Fibroblast of lung (primary cell): ENCODE measurements around the gene PEX10. TPM values are rescaled to one million over a fixed set of nuclear protein-coding genes. Genes with fewer than 3 reads are reported as not detected.

ENCODE experiments used
- DNase-seq, 2 donors: peaks; one replicate each; pipeline versions ENCODE4 v3.0.0 to v3.0.0-alpha.2; 2010; ENCODE audit warnings: low read depth in 2 of 2
- H2AFZ ChIP-seq: 2 replicates; pipeline ENCODE4 v1.5.1; 2012; ENCODE audit warnings: low read length, control low read depth, inconsistent platforms
- H3K27ac ChIP-seq: 2 replicates; pipeline ENCODE4 v1.5.1; 2011; ENCODE audit warnings: low read length, control low read depth; ENCODE audit not compliant: insufficient read depth
- H3K27me3 ChIP-seq: 2 replicates; pipeline ENCODE4 v1.5.1; 2011; ENCODE audit warnings: mild to moderate bottlenecking, low read length; ENCODE audit not compliant: control insufficient read depth, insufficient read depth
- H3K36me3 ChIP-seq: 2 replicates; pipeline ENCODE4 v1.5.1; 2011; ENCODE audit warnings: low read length; ENCODE audit not compliant: control insufficient read depth, insufficient read depth
- H3K4me1 ChIP-seq: 2 replicates; pipeline ENCODE4 v1.5.1; 2011; ENCODE audit warnings: low read length; ENCODE audit not compliant: control insufficient read depth, insufficient read depth; ENCODE audit errors: extremely low read depth
- H3K4me2 ChIP-seq: 2 replicates; pipeline ENCODE4 v1.5.1; 2011; ENCODE audit warnings: low read length, control low read depth; ENCODE audit not compliant: insufficient read depth; ENCODE audit errors: extremely low read depth
- H3K4me3 ChIP-seq, 4 experiments: fragments of 200-600 bp in 1 of 4; sonication (generic) in 1 of 4; replicated peaks in 1 of 4; 2 replicates each; pipeline ENCODE4 v1.5.1; 2011 to 2016; ENCODE audit warnings: low read length in 4 of 4, low read depth in 3 of 4, mild to moderate bottlenecking in 3 of 4, control low read depth in 2 of 4, inconsistent platforms in 1 of 4, mixed read lengths in 1 of 4; ENCODE audit not compliant: insufficient read depth in 1 of 4; ENCODE audit errors: control extremely low read depth in 1 of 4
- H3K79me2 ChIP-seq: 2 replicates; pipeline ENCODE4 v1.5.1; 2012; ENCODE audit warnings: mild to moderate bottlenecking, low read length, inconsistent platforms; ENCODE audit not compliant: control insufficient read depth, insufficient read depth
- H3K9ac ChIP-seq: 2 replicates; pipeline ENCODE4 v1.5.1; 2011; ENCODE audit warnings: mild to moderate bottlenecking, low read length, control low read depth; ENCODE audit not compliant: insufficient read depth
- H3K9me3 ChIP-seq: 2 replicates; pipeline ENCODE4 v1.5.1; 2012; ENCODE audit warnings: low read depth, low read length; ENCODE audit not compliant: control insufficient read depth, insufficient read depth
- H4K20me1 ChIP-seq: 2 replicates; pipeline ENCODE4 v1.5.1; 2011; ENCODE audit warnings: low read length; ENCODE audit not compliant: control insufficient read depth, insufficient read depth; ENCODE audit errors: extremely low read depth
- EZH2 ChIP-seq: IDR thresholded peaks from 2 replicates; pipeline ENCODE4 v1.5.1; 2012; ENCODE audit warnings: low read length, control low read depth, mild to moderate bottlenecking; ENCODE audit errors: missing control alignments
- polyA plus RNA-seq, 2 donors: library from polyadenylated mRNA; depleted of rRNA in 1 of 2; stranded (reverse) in 1 of 2; unstranded in 1 of 2; fragments of >200 nt; gene quantifications; 2 replicates each; pipeline ENCODE4 v1.2.1, GENCODE V29; 2011 to 2012; ENCODE audit warnings: missing spikeins in 1 of 2
- total RNA-seq: library from RNA; depleted of rRNA; stranded (reverse); fragments of >200 nt; gene quantifications from 2 replicates; pipeline ENCODE4 v1.2.1, GENCODE V29; 2014
- TF ChIP-seq, protein P1 (sequence below), 2 donors: IDR thresholded peaks in 1 of 2; conservative IDR thresholded peaks in 1 of 2; 1 replicate in 1 of 2; 2 replicates in 1 of 2; pipeline ENCODE4 v1.5.1; 2011 to 2012; ENCODE audit warnings: low read length in 2 of 2, control low read depth in 1 of 2, inconsistent platforms in 1 of 2, low read depth in 1 of 2, mild to moderate bottlenecking in 1 of 2

PEX10 gene
- total and polyA plus RNA-seq, 2 donors (not counting 1 experiment from before 2014, with no cell fraction given) = 15.4 to 33.4 TPM

GRCh38 chr1:2455757-2456156 lies 43.4 kb upstream of the PEX10 start:
- Histone ChIP-seq H4K20me1 (no peaks in the 10 kb centered on the region), H3K4me1 (peaks cover 13% of the 10 kb centered on the region), H3K9me3 (no peaks in the 10 kb centered on the region), H3K27me3 (no peaks in the 10 kb centered on the region), H3K4me3 (no peak overlapping the region), H3K36me3 (no peaks in the 10 kb centered on the region), H3K79me2 (no peaks in the 10 kb centered on the region), H3K27ac (no peak overlapping the region), H3K4me2 (no peak overlapping the region), H3K9ac (no peak overlapping the region), H2AFZ (no peak overlapping the region)
- peak in 1 of 2 donors; percentile 14 for DNase-seq
- TF ChIP-seq, protein P1, sequence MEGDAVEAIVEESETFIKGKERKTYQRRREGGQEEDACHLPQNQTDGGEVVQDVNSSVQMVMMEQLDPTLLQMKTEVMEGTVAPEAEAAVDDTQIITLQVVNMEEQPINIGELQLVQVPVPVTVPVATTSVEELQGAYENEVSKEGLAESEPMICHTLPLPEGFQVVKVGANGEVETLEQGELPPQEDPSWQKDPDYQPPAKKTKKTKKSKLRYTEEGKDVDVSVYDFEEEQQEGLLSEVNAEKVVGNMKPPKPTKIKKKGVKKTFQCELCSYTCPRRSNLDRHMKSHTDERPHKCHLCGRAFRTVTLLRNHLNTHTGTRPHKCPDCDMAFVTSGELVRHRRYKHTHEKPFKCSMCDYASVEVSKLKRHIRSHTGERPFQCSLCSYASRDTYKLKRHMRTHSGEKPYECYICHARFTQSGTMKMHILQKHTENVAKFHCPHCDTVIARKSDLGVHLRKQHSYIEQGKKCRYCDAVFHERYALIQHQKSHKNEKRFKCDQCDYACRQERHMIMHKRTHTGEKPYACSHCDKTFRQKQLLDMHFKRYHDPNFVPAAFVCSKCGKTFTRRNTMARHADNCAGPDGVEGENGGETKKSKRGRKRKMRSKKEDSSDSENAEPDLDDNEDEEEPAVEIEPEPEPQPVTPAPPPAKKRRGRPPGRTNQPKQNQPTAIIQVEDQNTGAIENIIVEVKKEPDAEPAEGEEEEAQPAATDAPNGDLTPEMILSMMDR (conservative IDR thresholded peaks at IDR 0.05 in 1 of 2, IDR thresholded peaks at IDR 0.05 in 1 of 2; ENCODE audit: low read depth in 1 of 2, low read length in 2 of 2) = no peak
- no peak for TF ChIP-seq EZH2

- no peaks in the 10 kb centered on the region for H3K27me3 ChIP-seq
- H3K4me2 ChIP-seq = no peak overlapping the region
- no peak for DNase-seq
- no peaks in the 10 kb centered on the region for H3K9me3 ChIP-seq
- H3K4me1 ChIP-seq = peaks cover 13% of the 10 kb centered on the region
- no peak overlapping the region for H3K4me3 ChIP-seq
- no peak overlapping the region for H3K27ac ChIP-seq
- TF ChIP-seq, protein P1 (conservative IDR thresholded peaks at IDR 0.05 in 1 of 2, IDR thresholded peaks at IDR 0.05 in 1 of 2; ENCODE audit: low read depth in 1 of 2, low read length in 2 of 2) = no peak
- TF ChIP-seq EZH2 = no peak
- no peak overlapping the region for H2AFZ ChIP-seq
- no peaks in the 10 kb centered on the region for H3K36me3 ChIP-seq
- H3K79me2 ChIP-seq = no peaks in the 10 kb centered on the region
- no peak overlapping the region for H3K9ac ChIP-seq
- H4K20me1 ChIP-seq = no peaks in the 10 kb centered on the region
Measured at GRCh38 chr1:2454227-2454626, 41.9 kb upstream of the PEX10 start.

DNA sequence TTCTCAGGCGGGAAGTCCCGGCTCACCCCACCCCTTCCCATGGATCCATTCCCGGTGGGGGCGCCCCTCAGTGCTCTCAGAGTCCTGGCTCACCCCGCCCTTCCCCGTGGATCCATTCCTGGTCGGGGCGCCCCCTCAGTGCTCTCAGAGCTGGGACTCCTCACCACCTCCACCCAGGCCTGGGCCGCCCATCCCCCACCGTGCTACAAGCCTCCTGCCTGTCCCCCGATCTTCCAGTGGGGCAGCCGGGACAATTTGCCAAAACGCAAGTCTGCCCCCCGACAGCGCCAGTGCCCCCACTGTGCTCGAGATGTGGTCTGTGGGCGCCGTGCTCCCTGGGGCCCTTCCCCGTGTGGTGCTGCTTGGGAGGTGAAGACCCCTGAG lies 40.6 kb upstream of the PEX10 start:
- no peaks in the 10 kb centered on the region for H3K79me2 ChIP-seq
- no peaks in the 10 kb centered on the region for H3K9me3 ChIP-seq
- no peaks in the 10 kb centered on the region for H3K36me3 ChIP-seq
- no peaks in the 10 kb centered on the region for H3K27me3 ChIP-seq
- no peak overlapping the region for H3K9ac ChIP-seq
- no peak overlapping the region for H3K4me3 ChIP-seq
- no peaks in the 10 kb centered on the region for H4K20me1 ChIP-seq
- TF ChIP-seq, protein P1 (conservative IDR thresholded peaks at IDR 0.05 in 1 of 2, IDR thresholded peaks at IDR 0.05 in 1 of 2; ENCODE audit: low read depth in 1 of 2, low read length in 2 of 2) = no peak
- TF ChIP-seq EZH2 = no peak
- peaks cover 13% of the 10 kb centered on the region for H3K4me1 ChIP-seq
- no peak for DNase-seq
- H3K27ac ChIP-seq = no peak overlapping the region
- no peak overlapping the region for H2AFZ ChIP-seq
- no peak overlapping the region for H3K4me2 ChIP-seq
